Neural crest cell (in vitro differentiated cells): ENCODE measurements around the gene PPP1R15B. TPM values are rescaled to one million over a fixed set of nuclear protein-coding genes. Genes with fewer than 3 reads are reported as not detected.

ENCODE experiments used
- DNase-seq: peaks from one replicate; pipeline ENCODE4 v3.0.0; 2021; ENCODE audit warnings: low read depth, mixed read lengths, low spot score
- H3K27ac Mint-ChIP-seq: one replicate; pipeline ENCODE4 v1.8.0; 2021; ENCODE audit warnings: mild to moderate bottlenecking, mixed read lengths; ENCODE audit not compliant: unreplicated experiment
- H3K27me3 Mint-ChIP-seq: 2 replicates; pipeline ENCODE4 v1.8.0; 2021; ENCODE audit warnings: low read depth, mild to moderate bottlenecking, mixed read lengths
- H3K36me3 Mint-ChIP-seq: 2 replicates; pipeline ENCODE4 v1.8.0; 2021; ENCODE audit warnings: low read depth, mild to moderate bottlenecking, mixed read lengths
- H3K4me1 Mint-ChIP-seq: 2 replicates; pipeline ENCODE4 v1.8.0; 2021; ENCODE audit warnings: mixed read lengths
- H3K4me3 Mint-ChIP-seq: one replicate; pipeline ENCODE4 v1.8.0; 2021; ENCODE audit warnings: mild to moderate bottlenecking, mixed read lengths
- H3K9me3 Mint-ChIP-seq: 2 replicates; pipeline ENCODE4 v1.8.0; 2021; ENCODE audit warnings: mixed read lengths
- total RNA-seq: library from RNA; stranded (reverse); gene quantifications from 2 replicates; pipeline ENCODE4 v1.2.1, GENCODE V29; 2021
- TF ChIP-seq, protein P1 (sequence below): fragments of 200-600 bp; sonication (generic); conservative IDR thresholded peaks from 2 replicates; pipeline ENCODE4 v1.5.0; 2021; ENCODE audit warnings: antibody characterized with exemption, mild to moderate bottlenecking

Gene PPP1R15B
- total RNA-seq, 1 donor from 2014 or later: 46.6 TPM

DNA sequence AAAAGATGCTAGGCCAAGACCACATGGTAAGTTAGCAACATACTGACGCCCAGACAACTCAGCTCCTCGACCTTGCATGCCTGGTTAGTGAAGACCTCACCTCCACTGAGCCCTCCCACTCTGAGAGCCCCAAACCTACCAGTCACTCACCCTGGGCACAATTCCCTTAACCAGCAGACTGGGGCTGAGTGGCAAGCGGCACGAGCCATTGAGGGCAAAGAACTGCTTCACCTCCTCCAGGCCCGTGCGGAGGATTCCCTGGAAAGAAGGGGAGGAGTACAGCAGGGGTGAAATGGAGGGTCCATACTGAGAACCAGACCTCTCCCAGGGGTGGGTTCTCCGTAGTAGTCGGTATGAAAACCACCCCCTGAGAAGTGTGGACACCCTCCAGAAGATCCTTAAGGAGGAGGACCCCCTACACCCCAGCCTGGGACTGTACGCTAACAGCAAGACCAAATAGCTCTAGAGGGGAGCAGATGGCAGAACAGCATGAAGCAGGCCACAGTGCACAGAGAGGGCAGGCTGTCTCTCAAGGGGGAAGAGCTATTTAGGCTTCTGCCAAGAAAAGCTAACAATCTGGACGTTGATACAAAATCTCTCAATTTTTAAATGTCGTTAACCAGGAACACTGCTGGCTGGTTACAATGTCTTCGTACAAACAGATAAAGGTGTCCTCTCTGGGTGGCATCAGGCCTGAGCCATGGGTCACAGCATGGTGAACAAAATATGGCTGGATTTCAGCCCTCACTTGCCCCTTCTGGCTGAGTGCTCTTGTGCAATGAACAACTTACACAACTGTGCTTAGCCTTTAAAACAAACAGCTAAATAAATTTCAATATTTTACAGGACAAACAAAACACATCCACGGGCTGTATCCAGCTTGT lies 31.0 kb upstream of the PPP1R15B start:
- no peaks in the 10 kb centered on the region for H3K27me3 Mint-ChIP-seq
- H3K9me3 Mint-ChIP-seq: no peaks in the 10 kb centered on the region
- H3K4me1 Mint-ChIP-seq: peaks cover 14% of the 10 kb centered on the region
- H3K4me3 Mint-ChIP-seq: no peak overlapping the region
- TF ChIP-seq, protein P1, sequence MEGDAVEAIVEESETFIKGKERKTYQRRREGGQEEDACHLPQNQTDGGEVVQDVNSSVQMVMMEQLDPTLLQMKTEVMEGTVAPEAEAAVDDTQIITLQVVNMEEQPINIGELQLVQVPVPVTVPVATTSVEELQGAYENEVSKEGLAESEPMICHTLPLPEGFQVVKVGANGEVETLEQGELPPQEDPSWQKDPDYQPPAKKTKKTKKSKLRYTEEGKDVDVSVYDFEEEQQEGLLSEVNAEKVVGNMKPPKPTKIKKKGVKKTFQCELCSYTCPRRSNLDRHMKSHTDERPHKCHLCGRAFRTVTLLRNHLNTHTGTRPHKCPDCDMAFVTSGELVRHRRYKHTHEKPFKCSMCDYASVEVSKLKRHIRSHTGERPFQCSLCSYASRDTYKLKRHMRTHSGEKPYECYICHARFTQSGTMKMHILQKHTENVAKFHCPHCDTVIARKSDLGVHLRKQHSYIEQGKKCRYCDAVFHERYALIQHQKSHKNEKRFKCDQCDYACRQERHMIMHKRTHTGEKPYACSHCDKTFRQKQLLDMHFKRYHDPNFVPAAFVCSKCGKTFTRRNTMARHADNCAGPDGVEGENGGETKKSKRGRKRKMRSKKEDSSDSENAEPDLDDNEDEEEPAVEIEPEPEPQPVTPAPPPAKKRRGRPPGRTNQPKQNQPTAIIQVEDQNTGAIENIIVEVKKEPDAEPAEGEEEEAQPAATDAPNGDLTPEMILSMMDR: no peak
- H3K27ac Mint-ChIP-seq: no peak overlapping the region
- H3K36me3 Mint-ChIP-seq: peaks cover 10% of the 10 kb centered on the region
- DNase-seq: no peak

DNA sequence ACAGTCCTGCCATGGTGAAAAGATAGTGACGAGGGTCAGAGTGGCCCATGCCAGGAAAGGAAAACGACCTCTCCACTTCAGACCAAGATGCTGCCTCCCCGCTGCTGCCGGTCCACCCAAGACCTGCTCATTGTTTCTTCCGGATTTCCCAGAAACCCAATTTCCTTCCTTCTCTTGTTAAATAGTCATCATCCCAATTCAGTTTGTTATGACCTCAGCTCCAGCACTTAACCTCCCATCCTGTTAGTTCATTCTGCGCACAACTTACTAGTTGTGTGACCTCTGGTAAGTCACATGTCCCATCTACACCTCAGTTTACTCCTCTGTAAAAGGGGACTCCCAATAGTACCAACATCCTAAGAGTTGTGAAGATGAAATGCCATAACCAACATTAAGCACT lies 29.9 kb upstream of the PPP1R15B start:
- Mint-ChIP-seq H3K27me3 (no peaks in the 10 kb centered on the region), H3K27ac (no peak overlapping the region), H3K4me3 (no peak overlapping the region), H3K9me3 (no peaks in the 10 kb centered on the region), H3K36me3 (peaks cover 9% of the 10 kb centered on the region), H3K4me1 (peaks cover 3% of the 10 kb centered on the region)
- TF ChIP-seq, protein P1: no peak
- no peak for DNase-seq

DNA sequence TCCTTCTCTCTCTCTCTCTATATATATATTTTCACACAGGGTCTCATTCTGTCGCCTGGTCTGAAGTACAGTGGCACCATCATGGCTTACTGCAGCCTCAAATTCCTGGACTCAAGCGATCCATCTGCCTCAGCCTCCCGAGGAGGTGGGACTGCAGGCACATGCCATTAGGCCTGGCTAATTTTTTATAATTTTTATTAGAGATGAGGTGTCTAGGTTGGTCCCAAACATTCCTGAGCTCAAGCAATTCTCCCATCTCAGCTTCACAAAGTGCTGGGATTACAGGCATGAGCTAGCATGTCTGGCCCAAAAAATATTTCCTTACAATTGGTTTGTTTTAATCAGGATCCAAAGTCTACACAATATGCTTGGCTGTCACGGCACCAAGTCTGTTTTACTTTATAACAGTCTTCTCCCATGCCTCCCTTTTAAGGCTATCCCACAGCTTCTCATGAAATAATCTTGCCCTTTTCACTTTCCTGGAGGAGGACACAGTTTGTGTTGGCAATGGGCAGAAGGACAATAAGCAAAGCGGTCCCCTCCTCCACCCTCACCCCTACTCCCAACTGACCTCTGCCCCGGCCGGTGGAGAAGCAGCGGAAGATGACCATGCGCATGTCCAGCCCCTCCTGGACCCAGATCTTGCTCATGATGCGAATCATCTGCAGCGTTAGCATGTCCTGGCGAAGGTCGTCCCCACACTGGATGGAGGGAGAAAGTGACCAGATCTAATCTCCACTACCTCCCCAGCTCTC lies 28.2 kb upstream of the PPP1R15B start:
- no peaks in the 10 kb centered on the region for H3K27me3 Mint-ChIP-seq
- no peak for DNase-seq
- peaks cover 4% of the 10 kb centered on the region for H3K36me3 Mint-ChIP-seq
- H3K27ac Mint-ChIP-seq: peak overlapping the region; percentile 40
- no peak overlapping the region for H3K4me3 Mint-ChIP-seq
- no peaks in the 10 kb centered on the region for H3K9me3 Mint-ChIP-seq
- H3K4me1 Mint-ChIP-seq: no peaks in the 10 kb centered on the region
- TF ChIP-seq, protein P1: no peak

DNA sequence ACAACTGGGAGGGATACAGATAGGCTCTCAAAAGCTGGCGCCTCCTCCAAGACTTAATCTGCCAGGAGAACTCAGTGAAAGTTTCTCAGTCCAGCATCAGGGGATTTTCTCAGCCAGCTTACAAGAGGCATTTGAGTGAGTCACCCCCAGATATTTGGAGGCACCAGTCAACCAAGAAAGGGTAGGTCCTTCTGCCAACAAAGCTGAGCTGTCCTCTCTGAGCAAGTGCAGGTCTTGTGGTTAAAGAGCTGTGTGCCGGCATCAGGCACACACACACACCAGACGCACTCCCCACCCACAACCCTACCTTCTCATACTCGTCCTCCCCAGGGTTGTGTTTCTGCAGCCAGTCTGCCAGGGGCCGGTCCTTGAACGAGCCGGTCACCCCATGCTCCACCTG lies 27.0 kb upstream of the PPP1R15B start:
- no peak for DNase-seq
- no peak overlapping the region for H3K4me3 Mint-ChIP-seq
- no peaks in the 10 kb centered on the region for H3K27me3 Mint-ChIP-seq
- peaks cover 9% of the 10 kb centered on the region for H3K36me3 Mint-ChIP-seq
- peak overlapping the region; percentile 10 for H3K27ac Mint-ChIP-seq
- H3K4me1 Mint-ChIP-seq: no peaks in the 10 kb centered on the region
- TF ChIP-seq, protein P1: no peak
- no peaks in the 10 kb centered on the region for H3K9me3 Mint-ChIP-seq

DNA sequence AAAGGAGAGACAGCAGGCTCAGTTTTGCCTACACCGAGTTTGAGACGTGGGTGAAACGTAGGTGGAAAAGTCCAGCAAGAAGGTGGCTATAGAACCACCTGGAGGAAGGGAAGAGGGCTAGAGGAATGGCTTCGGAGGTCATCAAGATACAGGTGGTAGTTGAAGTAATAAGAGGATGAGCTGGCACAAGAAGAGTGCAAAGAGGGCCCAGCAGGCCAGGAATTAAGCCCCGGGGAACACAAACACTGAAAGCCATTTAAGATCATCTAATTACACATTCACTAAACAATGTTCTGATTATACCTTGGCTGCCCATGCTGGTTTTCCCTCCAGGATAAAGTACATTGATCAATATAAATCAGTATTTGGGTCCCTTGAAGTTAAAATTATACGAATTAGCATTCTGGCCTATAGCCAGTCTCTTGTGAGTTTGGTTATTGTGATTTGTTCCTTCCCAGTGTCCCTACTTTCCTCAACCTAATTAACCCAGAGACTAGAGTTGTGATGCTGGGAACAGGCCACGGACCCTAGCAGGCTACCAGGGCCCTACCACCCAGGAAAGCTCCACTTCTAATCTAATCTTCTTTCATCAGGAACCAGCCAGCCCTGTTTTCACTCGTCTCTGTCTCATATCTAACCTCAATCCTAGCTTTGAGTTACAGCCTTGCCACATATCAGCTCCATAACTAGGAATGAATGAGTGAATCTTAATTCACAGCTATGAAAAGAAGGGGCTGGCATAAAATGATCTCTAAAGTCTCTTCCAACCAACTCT lies 26.4 kb upstream of the PPP1R15B start:
- Mint-ChIP-seq H3K4me3 (no peak overlapping the region), H3K27ac (peak overlapping the region; percentile 10)
- TF ChIP-seq, protein P1: no peak

More for the DNA sequence above, 26.4 kb upstream of the PPP1R15B start:
- no peaks in the 10 kb centered on the region for H3K4me1 Mint-ChIP-seq
- H3K36me3 Mint-ChIP-seq: peaks cover 12% of the 10 kb centered on the region
- no peaks in the 10 kb centered on the region for H3K27me3 Mint-ChIP-seq
- H3K9me3 Mint-ChIP-seq: no peaks in the 10 kb centered on the region
- no peak for DNase-seq
